ENCODE results near the gene SLC38A8.

Gene SLC38A8

GRCh38 chr16:84054271-84054670 is 11.7 kb upstream of the SLC38A8 start:
- TF ChIP-seq EGR1 (IDR thresholded peaks at IDR 0.05): no peak
- no peak for TF ChIP-seq YY1 (IDR thresholded peaks at IDR 0.05; ENCODE audit: low read depth)
- TF ChIP-seq TEAD4 (IDR thresholded peaks at IDR 0.05): no peak
- no peak for TF ChIP-seq CEBPB (IDR thresholded peaks at IDR 0.05)
- TF ChIP-seq REST (IDR thresholded peaks at IDR 0.05; ENCODE audit: low read depth): no peak
- no peak for TF ChIP-seq CREB1 (IDR thresholded peaks at IDR 0.05; ENCODE audit: low read depth)
- TF ChIP-seq USF1 (IDR thresholded peaks at IDR 0.05): no peak
- no peak for TF ChIP-seq MAX (IDR thresholded peaks at IDR 0.05)
- TF ChIP-seq TAF1 (IDR thresholded peaks at IDR 0.05; ENCODE audit: low read depth): no peak
- TF ChIP-seq EP300 (IDR thresholded peaks at IDR 0.05; ENCODE audit: borderline replicate concordance): no peak
- no peak for TF ChIP-seq FOXM1 (IDR thresholded peaks at IDR 0.05; ENCODE audit: borderline replicate concordance, low read depth)
- no peak for TF ChIP-seq ZBTB7A (IDR thresholded peaks at IDR 0.05; ENCODE audit: low read depth)

- TF ChIP-seq TAF1 (IDR thresholded peaks at IDR 0.05; ENCODE audit: low read depth) (no peak), NFIC (IDR thresholded peaks at IDR 0.05) (no peak), CEBPB (IDR thresholded peaks at IDR 0.05) (no peak), TCF12 (IDR thresholded peaks at IDR 0.05; ENCODE audit: low read depth) (no peak), ZBTB7A (IDR thresholded peaks at IDR 0.05; ENCODE audit: low read depth) (no peak), TEAD4 (IDR thresholded peaks at IDR 0.05) (no peak), YY1 (IDR thresholded peaks at IDR 0.05; ENCODE audit: low read depth) (no peak), EGR1 (IDR thresholded peaks at IDR 0.05) (no peak), MAX (IDR thresholded peaks at IDR 0.05) (no peak)
Observed at GRCh38 chr16:84053237-84053636, 10.6 kb upstream of the SLC38A8 start.

GRCh38 chr16:84052071-84052622 is 9.6 kb upstream of the SLC38A8 start:
- TF ChIP-seq ZBTB7A (IDR thresholded peaks at IDR 0.05; ENCODE audit: low read depth) (no peak), CEBPB (IDR thresholded peaks at IDR 0.05) (no peak), FOXM1 (IDR thresholded peaks at IDR 0.05; ENCODE audit: borderline replicate concordance, low read depth) (no peak), EGR1 (IDR thresholded peaks at IDR 0.05) (no peak), MAX (IDR thresholded peaks at IDR 0.05) (no peak), EP300 (IDR thresholded peaks at IDR 0.05; ENCODE audit: borderline replicate concordance) (no peak), RAD21 (IDR thresholded peaks at IDR 0.05; ENCODE audit: low read depth) (no peak), TCF12 (IDR thresholded peaks at IDR 0.05; ENCODE audit: low read depth) (no peak), NFIC (IDR thresholded peaks at IDR 0.05) (no peak), YY1 (IDR thresholded peaks at IDR 0.05; ENCODE audit: low read depth) (no peak), CREB1 (IDR thresholded peaks at IDR 0.05; ENCODE audit: low read depth) (no peak)

- no peak for TF ChIP-seq MAX (IDR thresholded peaks at IDR 0.05)
- TF ChIP-seq CREB1 (IDR thresholded peaks at IDR 0.05; ENCODE audit: low read depth): no peak
- TF ChIP-seq TEAD4 (IDR thresholded peaks at IDR 0.05): no peak
- TF ChIP-seq ZBTB7A (IDR thresholded peaks at IDR 0.05; ENCODE audit: low read depth): no peak
- TF ChIP-seq USF1 (IDR thresholded peaks at IDR 0.05): no peak
- no peak for TF ChIP-seq EGR1 (IDR thresholded peaks at IDR 0.05)
- no peak for TF ChIP-seq NFIC (IDR thresholded peaks at IDR 0.05)
- TF ChIP-seq CEBPB (IDR thresholded peaks at IDR 0.05): no peak
- TF ChIP-seq TAF1 (IDR thresholded peaks at IDR 0.05; ENCODE audit: low read depth): no peak
- TF ChIP-seq TCF12 (IDR thresholded peaks at IDR 0.05; ENCODE audit: low read depth): no peak
- no peak for TF ChIP-seq REST (IDR thresholded peaks at IDR 0.05; ENCODE audit: low read depth)
Observed at GRCh38 chr16:84050316-84050715, 7.7 kb upstream of the SLC38A8 start.

- no peak for TF ChIP-seq RAD21 (IDR thresholded peaks at IDR 0.05; ENCODE audit: low read depth)
- no peak for TF ChIP-seq TCF12 (IDR thresholded peaks at IDR 0.05; ENCODE audit: low read depth)
Observed at GRCh38 chr16:84049403-84050060, 6.9 kb upstream of the SLC38A8 start.
